Upper lobe of left lung (tissue), 4 donors: ENCODE data around the gene RPS27.

ENCODE experiments used
- CTCF ChIP-seq, 6 experiments: fragments of 450-650 bp in 4 of 6; fragments of 200-600 bp in 2 of 6; sonication (generic) in 2 of 6; IDR thresholded peaks; one replicate each; pipeline ENCODE4 v1.5.1; 2016 to 2019; ENCODE audit warnings: antibody characterized with exemption in 6 of 6
- EP300 ChIP-seq, 4 donors: sonication (generic); formaldehyde crosslinking; IDR thresholded peaks; one replicate each; pipeline ENCODE4 v1.5.1; 2017; ENCODE audit warnings: antibody characterized with exemption in 4 of 4, control low read depth in 2 of 4
- POLR2A ChIP-seq, 4 donors: fragments of 450-650 bp; IDR thresholded peaks; one replicate each; pipeline ENCODE4 v1.5.1; 2016 to 2017; ENCODE audit warnings: antibody characterized with exemption in 4 of 4, mild to moderate bottlenecking in 2 of 4
- POLR2AphosphoS5 ChIP-seq, 2 donors: sonication (generic); formaldehyde crosslinking; IDR thresholded peaks; one replicate each; pipeline ENCODE4 v1.5.1; 2017; ENCODE audit warnings: antibody characterized with exemption in 2 of 2

- TF ChIP-seq POLR2A (IDR thresholded peaks at IDR 0.05) (no peak), CTCF (IDR thresholded peaks at IDR 0.05) (no peak), POLR2AphosphoS5 (IDR thresholded peaks at IDR 0.05) (peak in 1 of 2 donors; percentile 26), EP300 (IDR thresholded peaks at IDR 0.05) (peak in 1 of 4 donors; percentile 25)
These were observed 28.2 kb upstream of the RPS27 start for GRCh38 chr1:153962088-153963029.
